Activated T-cell treated with anti-CD3 and anti-CD28 coated beads for 24 hours (primary cell): ENCODE data around the gene ZBTB7A.

Experiments used
- DNase-seq: peaks from one replicate; pipeline ENCODE4 v3.0.0-alpha.2; 2020; ENCODE audit warnings: low read depth

Gene ZBTB7A

DNA sequence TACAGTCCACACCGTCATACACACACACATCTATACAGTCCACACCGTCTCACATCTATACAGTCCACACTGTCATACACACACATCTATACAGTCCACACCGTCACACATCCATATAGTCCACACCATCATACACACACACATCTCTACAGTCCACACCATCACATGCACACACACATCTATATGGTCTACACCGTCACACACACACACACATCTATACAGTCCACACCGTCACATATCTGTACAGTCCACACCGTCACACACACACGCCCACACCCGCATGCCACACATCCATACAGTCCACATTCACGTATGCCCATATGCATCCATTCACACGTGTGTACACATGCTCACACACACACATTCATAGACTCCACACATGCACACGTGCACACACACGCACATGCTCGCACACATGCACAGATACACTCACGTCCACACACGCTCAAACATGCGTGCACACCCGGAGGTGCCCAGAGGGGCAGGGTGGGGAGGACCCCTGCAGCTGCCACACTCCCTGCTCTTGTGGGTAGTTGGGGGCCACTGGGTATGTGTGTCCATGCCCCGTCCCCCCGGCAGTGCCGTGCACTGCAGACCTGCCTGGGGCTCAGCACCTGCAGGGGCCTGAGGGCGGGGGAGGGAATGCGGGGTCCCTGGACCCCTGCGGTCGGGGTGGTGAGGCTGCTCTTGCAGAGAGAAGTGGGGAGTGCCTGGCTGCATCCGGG, 30.0 kb downstream of the ZBTB7A start:
- no peak for DNase-seq

DNA sequence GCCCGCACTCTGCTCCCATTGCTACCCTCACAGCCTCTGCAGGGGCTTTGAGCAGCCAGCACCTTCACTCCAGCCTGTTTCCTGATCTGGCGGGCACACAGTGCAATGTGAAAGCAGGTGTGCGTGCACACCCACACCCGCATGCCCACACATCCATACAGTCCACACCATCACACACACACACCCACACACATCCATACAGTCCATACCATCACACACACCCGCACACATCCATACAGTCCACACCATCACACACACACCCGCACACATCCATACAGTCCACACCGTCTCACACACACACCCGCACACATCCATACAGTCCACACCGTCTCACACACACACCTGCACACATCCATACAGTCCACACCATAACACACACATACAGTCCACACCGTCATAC, 31.1 kb downstream of the ZBTB7A start:
- DNase-seq = no peak

DNA sequence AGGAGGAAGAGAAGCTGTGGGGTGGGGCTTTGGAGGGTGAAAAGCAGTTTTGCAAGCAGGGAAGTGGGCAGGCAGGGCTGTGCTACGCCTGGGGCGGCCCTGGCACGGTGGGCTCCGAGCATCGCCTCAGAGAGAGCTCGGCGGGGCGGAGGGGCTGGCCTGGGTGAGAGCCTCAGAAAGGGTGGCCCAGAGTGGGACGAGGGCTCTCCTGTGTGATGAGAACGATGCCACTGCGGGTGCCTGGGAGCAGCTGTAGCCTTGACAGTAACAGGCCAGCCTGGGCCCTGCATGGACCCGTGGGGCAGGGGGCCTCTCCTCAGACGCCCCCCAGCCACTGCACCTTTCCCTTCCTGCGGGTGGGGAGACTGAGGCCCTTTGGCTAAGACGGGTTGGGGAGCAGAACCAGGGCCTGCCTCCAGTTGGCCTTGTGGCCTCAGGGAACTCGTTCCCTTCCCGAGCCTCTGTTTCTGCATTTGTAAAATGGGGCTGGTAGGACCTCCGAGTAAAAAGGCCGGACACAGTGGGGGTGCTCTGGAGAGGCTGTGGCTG, 31.6 kb downstream of the ZBTB7A start:
- DNase-seq = no peak

DNA sequence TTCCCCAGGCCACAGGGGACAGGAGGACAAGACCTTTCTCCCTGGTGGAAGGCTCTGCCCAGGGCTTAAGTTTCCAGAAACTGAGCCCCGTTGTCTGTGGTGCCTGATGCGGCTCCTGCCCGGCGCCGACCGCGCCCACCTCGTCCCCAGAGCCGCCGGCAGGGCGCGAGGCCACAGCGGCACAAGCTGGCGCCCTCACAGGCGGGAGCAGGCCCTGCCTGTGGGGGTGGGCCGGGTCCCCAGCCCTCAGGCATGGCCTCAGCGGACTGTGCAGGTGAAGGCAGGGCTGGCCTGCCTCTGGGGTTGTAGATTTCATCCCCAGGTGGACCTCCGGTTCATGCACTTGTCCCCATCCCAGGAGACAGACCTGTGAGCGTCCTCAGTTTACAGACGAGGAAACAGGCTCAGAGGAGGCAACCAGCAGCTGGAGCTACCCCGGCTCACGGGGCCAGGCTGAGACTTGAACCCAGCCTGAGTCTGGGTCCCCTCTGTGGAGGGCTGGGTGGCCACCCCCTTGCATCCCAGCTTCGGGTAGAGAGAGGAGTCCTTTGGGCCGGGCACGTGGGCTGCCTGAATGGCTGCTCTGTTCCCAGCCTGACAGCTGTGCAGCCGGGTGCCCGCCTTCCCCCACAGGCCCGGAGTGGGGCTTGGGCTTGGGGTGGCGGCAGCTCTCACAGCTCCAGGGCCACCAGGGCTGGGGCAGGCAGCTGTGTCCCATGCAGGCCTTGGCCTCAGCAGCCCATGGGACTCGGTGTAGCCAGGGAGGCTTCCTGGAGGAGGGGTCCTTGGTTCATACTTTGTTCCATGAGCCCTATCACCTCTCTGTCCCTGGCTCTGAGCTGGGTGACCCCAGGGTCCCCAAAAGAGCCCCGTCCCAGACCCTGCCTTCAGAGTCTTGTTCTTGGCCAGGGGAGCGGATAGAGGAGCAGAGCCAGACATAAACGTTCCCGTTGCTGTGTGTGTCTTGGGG, 32.4 kb downstream of the ZBTB7A start:
- no peak for DNase-seq

DNA sequence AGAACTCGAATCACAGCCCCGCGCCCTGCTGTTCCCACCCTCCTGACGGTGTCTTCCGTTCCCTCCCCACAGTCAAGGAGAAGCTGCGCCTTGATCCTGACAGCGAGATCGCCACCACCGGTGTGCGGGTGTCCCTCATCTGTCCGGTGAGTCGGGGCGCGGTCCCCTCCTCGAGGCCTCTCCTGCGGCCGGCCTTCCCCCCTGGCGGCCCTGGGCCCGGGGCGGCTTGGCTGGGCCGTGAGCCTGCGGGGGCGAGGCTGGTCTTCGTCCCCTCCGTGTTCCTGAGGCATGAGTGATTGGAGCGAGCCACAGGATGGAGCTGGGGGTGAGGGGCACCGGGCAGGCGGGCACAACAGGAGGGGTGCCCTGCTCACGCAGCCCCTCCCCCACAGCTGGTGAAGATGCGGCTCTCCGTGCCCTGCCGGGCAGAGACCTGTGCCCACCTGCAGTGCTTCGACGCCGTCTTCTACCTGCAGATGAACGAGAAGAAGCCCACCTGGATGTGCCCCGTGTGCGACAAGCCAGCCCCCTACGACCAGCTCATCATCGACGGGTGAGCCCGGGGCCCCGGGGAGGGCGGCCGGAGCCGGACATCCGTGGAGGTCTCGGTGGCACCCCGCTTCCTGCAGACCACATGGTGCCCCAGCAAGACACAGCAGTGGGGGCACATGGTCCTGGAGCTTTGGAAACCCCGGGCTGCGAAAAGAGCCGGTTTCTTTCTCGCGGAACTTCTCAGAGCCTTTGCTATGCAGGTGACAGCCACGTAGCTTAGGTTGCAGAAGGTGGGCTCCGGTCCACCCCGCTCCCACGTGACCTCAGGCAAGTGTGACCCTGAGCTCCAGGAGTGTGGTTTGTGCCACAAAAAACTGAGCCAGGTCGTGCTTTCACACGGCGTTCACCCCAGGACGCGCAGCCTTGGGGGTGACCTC, 33.4 kb downstream of the ZBTB7A start:
- no peak for DNase-seq

DNA sequence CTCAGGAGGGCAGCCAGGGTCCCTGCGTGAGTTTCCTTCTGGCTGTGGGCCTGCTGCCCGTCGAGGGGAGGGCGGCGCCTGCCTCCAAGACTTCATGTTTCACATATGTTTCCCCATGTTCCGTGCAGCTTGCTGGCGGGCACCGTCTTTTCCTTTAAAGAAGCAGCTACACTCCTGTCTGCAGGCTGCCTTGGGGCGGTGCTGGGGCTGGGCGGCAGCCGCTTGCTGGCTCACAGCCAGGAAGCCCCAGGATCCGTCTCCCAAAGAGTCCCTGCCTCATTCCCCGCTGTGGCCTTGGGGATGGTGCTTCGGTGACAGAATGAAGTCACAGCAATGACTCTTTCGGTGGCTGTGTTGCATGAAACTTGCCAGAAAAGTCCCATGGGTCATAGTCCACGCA, 34.3 kb downstream of the ZBTB7A start:
- DNase-seq = no peak

DNA sequence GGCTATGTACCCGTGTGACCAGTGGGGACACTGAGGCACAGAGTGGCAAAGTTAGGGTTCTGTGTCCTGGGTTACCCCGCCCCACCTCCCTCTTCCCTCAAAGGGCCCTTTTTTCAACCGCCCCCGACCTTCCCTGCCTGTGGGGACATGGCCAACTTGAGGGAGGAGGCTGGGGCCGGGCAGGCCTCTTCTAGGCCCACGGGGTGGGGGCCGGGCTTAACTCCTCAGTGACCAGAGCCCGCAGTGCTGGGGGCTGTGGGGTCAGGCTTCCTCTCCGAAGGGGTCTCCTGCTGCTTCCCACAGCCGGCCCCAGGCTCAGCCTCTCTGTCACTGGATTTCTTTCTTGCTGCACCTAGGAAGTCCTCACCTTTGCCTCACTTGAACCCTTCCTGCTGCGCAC, 35.3 kb downstream of the ZBTB7A start:
- no peak for DNase-seq

DNA sequence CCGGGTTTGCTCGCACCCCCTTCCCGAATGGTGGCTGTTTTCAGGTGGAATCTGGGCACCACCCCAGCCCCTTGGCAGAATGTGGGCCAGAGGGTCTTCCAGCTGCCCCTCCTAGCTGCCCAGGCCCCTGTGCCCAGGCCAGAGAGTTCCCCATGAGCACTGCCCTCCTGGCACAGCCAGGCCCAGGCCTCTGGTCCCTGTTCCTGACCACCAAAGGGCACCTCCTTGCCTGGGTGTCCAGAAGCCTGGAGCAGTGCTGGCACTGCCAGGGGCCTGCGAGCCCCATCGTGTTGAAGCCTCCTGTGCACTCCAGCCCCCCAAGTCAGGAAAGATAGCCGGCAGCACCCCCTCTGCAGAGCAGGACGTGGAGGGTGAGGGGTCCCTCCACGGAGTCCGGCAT, 35.7 kb downstream of the ZBTB7A start:
- DNase-seq = no peak

DNA sequence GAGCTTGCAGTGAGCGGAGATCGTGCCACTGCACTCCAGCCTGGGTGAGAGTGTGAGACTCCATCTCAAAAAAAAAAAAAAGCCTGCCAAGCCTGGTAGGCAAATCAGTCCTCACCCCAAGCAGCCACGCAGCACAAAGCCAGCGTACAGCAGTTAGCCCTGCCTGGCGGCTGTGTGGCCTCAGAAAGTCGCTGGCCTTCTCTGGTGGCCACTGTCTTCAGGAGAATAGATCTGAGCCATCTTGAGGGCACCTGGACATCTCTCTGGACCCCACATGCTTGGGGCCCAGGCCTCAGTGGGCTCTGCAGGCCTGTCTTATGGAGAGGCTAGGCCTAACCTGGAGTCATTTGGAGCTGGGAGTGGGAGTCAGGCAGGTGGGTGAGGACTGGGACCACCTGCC, 36.1 kb downstream of the ZBTB7A start:
- DNase-seq = no peak

DNA sequence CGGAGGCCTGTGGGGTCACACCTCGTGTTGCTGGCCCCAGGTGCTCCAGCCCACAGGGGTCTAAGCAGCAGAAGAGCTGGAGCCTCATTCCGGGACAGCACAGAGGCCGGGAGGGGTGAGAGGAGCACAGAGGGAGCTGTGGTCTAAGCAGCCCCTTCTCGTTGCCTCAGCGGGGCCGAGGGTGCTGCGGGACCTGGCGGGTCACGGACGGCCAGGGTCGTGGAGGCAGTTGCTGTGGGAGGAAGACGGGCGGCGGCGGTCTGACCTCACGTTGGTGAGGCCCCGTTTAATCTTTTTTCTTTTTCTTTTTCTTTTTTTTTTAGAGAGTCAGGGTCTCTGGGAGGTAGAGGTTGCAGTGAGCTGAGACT, 37.5 kb downstream of the ZBTB7A start:
- no peak for DNase-seq

DNA sequence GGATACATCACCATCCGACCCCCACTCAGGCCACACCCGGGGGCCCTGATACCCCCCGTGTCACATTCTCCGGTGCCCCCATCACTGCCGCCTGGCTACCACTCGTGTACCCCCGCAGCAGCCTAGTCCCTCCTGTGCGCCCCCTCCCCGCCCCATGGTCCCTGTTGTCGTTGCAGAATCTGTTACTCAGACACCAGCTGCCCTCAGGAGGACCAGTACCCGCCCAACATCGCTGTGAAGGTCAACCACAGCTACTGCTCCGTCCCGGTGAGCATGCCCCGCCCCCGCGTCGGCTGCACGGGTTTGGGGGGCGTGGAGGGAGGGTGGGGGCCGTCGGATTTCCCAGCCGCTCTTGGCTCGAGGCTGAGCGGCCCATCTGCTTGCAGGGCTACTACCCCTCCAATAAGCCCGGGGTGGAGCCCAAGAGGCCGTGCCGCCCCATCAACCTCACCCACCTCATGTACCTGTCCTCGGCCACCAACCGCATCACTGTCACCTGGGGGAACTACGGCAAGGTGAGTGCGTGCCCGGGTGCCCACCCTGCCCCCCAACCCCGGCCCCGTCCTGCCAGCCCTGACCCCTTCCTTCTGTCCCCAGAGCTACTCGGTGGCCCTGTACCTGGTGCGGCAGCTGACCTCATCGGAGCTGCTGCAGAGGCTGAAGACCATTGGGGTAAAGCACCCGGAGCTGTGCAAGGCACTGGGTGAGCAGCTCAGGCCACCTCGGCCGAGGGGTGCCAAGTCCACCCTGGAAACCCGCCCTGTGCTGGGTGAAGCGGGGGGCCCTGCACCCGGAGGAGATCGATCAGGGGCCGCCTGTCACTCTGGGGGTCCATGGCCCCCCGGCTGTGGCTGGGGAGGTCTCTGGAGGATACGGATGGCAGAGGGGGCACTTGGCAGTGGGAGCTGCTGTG, 38.1 kb downstream of the ZBTB7A start:
- no peak for DNase-seq

DNA sequence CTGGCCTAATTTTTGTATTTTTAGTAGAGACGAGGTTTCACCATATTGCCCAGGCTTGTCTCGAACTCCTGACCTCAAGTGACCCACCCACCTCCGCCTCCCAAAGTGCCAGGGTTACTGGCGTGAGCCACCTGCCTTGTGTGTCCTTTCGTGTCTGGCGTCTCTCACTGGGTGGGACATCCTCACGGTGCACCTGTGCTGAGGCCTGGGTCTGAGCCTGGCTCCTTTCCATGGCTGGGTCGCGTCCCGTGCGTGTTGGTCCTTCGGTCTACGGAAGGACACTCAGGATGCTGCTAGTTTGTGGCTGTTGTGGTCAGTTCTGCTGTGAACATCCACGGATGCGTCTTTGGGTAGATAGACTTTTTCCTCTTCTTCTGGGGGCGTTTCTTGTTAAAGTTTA, 39.6 kb downstream of the ZBTB7A start:
- DNase-seq = no peak

DNA sequence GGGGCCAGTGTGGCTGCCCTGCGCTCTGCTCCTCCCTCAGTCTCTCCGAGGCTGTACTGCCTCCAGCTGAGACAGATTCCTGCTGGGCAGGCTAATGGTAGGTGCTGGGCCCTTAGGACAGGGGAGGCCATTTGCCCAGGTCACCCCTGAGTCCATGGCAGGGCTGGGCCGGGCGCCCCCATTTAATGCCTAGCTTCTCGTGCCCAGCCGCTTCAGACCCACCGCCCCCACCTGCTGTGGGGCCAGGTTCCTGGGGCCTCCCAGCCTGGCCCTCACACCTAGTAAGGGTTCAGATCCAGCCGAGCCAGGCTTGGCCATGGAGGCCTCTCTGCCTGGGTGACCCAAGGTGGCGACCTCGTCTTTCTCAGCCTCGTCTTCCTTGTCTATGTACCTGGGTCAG, 41.4 kb downstream of the ZBTB7A start:
- no peak for DNase-seq

DNA sequence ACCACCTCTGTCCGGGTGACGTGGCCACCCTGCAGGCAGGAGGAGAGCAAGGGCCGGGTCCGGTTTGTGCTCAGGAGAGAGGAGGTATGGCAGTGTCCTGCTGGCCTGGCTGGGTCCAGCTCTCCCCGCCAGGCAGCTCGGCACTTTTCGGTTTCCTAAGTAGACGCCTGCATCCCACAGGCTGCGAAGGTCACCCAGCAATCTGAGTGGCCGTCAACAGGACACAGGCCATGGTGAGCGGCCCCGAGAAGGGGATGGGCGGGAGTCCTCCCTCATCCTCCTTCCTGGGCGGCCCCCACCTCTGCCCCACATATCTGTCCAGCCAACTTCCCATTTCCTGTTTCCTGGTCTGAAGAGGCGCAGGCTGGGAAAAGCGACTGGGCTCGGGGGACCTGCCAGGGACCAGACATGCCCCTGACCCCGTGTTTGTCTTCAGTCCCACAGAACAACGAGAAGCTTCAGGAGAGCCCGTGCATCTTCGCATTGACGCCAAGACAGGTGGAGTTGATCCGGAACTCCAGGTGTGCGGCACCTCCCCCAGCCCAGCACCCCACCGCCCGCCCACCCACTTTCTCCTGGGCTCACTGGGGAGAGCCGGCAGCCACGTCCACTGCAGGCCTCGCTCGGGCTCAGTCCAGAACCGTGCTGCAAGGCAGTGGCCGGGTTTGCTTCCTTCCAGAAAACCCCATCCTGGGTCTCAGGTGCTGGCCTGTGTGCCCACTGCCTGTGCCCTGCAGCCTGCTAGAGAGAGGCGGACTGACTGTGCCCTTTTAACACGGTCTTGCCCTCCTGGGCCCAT, 42.9 kb downstream of the ZBTB7A start:
- no peak for DNase-seq

DNA sequence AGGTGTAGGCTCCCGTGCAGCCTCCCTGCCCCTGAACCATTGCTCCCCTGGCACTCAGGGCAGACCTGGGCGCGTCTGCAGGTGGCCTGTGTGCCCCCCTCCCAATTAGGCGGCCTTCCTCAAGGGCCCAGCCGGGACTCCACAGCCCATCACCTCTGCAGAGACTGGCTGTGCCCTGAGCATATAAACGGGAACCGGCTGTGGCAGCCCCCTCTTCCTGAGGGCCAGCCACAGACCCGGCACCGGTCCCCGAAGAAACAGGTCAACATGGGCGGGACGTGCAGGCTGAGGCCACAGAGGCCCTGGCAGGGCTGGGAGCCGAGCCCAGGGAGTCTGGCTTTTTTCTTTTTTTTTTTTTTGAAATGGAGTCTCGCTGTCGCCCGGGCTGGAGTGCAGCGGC, 47.1 kb downstream of the ZBTB7A start:
- DNase-seq = no peak

DNA sequence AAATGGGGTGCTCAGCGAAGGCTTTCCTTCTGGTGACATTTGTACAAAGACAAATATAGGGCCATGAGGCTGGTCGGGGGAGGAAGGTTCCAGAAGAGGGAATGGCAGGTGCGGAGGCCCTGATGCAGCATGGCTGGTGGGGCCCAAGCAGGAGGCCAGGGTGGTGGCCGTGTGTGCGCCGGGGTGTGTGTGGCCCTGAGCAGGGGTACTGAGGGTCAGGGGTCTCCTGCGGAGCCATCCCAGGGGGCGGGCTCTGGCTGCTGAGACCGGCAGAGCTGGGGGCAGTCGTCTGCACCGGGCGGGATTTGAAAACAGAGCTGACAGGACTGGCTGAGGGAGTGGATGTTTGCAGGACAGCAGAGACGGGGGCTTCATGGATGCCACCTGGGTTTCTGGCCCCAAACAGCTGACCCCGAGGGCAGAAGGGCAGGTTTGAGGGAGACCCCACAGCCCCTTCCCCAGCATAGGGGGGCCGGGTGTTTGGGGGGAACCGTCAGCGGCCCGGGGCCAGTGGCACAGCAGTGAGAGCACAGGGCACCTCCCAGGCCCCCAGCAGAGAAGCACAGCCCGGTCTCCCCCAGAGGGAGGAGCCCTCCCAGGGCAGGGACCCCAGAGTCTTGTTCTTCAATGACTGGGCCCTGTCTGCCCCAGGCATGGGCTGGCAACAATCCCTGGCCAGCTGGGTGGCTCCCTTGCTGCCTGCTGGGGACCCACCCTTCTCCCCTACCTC, 47.8 kb downstream of the ZBTB7A start:
- no peak for DNase-seq

DNA sequence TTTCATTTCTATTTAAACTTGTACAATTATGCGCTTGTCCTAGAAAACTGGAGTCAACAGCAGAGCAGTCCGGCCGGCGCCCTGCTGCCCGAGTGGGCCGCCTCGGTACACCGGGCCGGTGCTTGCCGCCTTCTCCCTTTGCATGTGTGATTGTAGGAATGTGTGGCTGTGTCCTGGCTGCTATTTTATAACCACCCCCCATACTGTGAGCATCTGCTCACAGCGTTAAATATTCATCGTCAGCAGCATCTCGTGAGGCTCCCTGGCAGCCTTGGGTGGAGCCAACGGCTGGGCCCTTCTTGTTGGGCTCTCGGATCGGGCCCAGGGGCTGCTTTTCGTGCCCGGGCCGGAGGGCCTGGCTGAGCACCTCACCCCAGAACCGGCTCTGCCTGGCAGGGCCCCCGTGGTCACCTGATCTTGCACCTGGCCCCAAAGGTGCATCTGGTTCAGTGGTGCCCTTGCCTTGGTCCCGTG, 48.5 kb downstream of the ZBTB7A start:
- DNase-seq = no peak

DNA sequence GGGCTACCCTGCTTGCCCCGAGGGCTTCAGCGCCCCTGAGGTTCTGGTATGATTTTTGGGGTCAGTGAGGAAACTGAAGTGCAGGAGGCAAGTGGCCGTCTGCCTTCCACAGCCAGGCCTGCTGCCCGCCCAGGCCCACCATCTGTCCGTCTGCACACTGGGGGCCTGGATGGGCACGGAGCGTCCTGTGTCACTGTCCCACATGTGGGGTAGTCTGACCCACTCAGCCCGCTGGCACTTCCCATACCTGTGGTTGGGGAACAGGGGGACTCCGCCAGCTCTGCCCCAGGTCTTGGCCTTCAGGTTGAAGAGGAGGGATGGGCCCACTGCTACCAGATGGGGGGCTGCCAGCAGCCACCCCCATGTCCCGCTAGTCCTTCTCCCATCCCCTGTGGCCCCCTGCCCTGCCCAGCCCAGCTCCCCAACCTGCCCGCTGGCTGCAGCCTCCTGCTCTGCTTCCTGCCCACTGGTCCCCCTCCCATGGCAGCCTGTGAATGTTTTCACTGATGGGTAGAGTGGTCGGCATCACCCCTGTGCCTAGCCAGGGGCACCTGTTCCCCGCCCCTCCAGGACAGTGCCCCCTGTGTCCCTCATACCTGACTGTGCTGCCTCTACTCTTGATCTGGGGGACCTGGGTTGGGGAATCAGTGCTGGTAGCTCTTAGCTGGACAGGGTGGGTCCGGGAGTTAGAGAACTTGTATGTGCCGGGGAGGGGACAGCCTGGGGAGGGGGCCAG, 49.6 kb downstream of the ZBTB7A start:
- DNase-seq = no peak

DNA sequence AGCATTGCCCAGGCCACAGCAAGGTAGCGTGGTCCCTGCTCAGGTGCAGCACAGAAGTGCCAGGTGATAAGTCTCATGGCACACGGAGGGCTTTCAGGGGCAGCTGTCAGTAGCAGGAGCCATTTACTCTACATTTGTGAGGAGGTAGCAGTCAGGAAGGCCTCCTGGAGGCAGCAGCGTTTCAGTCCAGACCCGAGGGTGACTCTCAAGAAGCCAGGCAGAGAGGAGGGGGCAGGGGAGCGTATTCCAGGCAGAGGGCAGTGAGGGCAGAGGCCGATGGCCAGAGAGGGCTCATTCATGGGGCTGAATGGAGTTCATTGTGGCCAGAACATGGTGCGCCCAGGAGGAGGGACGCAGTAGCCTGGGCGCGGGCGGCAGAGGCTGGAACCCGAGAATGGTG, 50.2 kb downstream of the ZBTB7A start:
- DNase-seq = no peak
